NCI-H2196 treated with DMSO at 0.1 percent for 48 hours (cell line): Measurements from ENCODE around the gene SOHLH2.

Experiments used
- DNase-seq: peaks from one replicate; lab custom pipeline; 2025; ENCODE audit not compliant: unreplicated experiment; lab: John Stamatoyannopoulos, UW

Gene SOHLH2

GRCh38 chr13:36214163-36214921 is at the start of gene SOHLH2:
Gene SOHLH2, minus strand, starts transcription at chr13:36214556. Its CDS starts 30 bp downstream, at chr13:36214526.
- DNase-seq: no peak

DNA sequence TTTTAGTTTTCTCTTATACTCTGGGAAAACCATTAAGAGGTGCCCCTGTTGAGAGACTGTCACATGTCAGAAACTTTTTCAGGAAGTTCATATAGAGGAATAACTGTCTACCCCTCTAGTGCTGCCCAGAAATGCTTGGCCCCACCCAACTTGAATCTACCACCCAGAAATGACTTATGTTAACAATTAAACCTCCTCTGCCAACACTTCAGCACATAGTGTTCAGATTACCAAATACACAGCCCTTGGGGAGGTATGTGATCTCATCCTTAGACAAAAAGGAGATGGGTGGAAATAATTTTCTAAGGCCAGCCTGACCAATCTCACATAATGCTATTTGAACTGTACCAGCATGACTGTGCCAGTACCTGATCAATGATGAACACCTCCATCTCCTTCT is 47.6 kb upstream of the SOHLH2 start:
- no peak for DNase-seq

GRCh38 chr13:36261011-36261410 is 46.7 kb upstream of the SOHLH2 start:
- DNase-seq: no peak

DNA sequence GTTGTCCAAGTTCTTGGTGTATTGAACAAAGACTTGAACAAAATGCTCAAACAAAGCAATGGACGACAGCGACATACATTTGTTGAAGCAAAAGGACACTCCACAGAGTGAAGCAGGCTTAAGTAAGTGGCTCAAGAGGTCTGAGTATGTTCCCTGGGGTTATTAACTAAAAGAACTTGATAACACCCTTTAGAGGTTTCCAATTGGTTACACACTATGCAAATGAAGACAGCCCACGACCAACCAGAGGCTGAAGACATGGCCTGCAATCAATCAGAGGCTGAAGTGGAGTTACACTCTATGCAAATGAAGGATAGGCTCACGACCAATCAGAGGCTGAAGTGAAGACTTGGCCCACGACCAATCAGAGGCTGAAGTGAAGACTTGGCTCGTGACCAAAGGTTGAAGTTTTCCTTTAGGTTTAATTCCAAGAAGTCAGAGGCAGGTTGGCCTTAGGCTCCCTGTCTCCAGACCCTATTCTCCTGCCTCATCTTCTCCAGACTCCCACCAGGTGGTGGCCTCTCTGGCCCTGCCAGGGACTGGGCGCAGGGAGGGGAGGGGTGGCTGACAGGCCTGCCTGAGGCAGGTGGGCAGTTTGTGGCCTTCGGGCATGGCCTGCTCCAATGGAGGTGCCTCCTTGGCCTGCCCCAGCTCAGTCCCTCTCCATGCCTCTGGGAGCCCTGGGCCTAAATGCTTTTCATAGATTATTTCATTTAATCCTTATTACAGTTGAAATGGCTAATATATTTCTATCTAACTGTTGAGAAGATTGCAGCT is 45.2 kb upstream of the SOHLH2 start:
- DNase-seq: no peak

- no peak for DNase-seq
Observed at GRCh38 chr13:36258831-36259230, 44.5 kb upstream of the SOHLH2 start.

DNA sequence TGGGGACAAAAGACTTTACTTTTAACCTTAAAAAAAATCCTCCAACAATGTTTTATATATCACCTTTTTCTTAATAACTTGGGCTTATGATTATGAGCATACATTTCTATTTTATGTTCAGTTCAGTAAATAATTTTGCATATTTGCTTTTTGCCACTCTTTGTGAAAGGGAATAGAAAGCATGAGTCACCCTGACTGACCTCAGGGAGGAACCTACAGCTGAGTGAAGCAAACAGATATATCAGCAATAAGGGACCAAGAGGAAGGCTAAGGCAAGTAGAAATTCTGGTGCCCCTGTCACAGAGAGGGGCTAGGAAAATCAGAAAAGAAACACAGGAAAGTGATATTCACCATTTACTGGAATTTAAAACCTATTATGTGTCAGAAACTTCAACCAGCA is 37.2 kb upstream of the SOHLH2 start:
- DNase-seq: no peak

DNA sequence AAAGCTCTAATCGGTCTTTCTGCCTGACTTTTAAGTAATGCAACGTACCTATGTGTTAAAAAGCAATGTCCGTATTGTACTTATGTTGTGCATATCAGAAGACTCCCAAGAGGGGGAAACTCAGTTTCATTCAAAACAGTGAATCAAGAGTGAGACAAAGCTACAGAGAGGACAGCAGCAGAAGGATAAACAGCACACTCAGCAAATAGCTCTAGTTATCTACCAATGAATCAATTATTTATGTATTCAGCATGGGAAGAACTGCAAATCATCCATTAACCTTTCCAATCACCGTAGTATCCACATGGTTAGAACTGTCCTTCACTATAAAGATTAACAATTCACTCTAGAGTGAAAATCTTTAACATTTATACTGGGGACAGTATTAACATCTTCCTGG is 36.7 kb upstream of the SOHLH2 start:
- no peak for DNase-seq

- DNase-seq: no peak
Observed at GRCh38 chr13:36248700-36249099, 34.3 kb upstream of the SOHLH2 start.

DNA sequence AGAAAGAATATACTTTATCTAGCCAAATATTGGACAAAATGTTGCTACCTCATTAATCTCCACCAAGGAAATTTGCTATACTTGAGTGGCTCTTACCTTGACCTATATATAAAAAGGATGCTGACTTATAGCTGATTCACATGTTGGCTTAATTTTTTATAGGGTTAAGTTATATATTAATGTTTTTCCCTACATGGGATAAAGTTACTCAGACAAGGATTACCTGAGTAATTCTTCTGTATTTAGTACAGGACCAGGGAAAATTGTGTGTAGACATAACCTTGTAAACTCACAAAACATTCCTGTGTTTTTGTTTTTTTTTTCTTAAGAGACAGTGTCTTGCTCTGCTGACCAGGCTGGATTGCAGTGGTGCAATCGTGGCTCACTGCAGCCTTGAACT is 30.6 kb upstream of the SOHLH2 start:
- no peak for DNase-seq

- no peak for DNase-seq
Observed at GRCh38 chr13:36244073-36244472, 29.7 kb upstream of the SOHLH2 start.

- no peak for DNase-seq
Observed at GRCh38 chr13:36242761-36243160, 28.4 kb upstream of the SOHLH2 start.

GRCh38 chr13:36231236-36231635 is 16.9 kb upstream of the SOHLH2 start:
- DNase-seq: no peak

GRCh38 chr13:36224730-36225129 is 10.4 kb upstream of the SOHLH2 start:
- no peak for DNase-seq

DNA sequence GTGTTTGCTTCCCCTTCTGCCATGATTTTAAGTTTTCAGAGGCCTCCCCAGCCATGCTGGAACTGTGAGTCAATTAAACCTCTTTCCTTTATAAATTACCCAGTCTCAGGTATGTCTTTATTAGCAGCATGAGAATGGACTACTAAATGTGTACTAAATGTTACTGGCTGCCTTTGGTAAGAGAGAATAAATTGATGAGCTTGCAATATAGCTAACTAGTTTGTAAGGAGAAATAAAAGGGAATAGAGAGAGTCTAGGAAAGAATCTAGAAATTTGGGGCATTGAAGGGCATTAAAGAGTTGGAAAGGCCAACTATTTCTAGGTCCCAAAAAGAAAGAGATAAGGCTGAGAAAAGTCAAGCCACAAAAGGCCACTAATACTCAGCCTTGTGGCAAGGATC is 5.5 kb upstream of the SOHLH2 start:
- no peak for DNase-seq

DNA sequence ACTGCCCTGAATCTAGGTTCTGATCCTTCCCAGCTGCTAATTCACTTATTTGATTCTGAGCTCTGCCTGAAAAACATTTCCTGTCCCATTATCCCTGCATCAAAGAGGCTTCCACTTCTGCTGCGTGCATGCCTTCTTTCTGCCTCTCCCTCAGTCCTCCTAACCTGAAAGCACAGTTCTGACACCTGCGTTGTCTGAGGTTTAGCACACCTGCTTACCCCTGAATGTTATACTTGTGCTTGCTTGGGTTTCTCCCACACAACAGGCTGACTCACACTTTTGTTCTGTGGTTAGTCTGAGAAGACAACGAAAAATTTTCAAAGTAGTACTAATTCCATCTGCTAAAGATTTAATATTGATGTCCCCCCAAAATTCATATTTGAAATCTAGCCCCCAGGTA is 3.1 kb upstream of the SOHLH2 start:
- no peak for DNase-seq

DNA sequence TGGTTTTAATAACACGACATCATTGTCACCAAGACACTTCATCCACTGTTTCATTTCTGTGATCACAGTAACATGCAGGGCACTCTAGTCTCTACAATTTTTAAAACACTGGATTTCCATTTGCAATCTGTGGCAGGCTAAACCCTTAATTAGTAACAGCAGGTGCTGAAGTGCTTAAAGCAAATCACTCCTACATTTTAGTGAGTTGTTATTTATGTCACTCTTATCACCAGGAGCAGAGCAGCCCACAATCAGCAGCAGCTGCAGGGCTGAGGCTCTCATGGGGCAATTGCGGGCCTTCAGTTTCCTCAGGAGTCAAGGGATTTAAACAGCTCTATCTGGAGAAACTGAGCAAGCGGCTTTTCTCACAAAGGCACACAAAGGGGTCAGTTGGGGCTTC is 1.6 kb downstream of the SOHLH2 start:
- DNase-seq: no peak

DNA sequence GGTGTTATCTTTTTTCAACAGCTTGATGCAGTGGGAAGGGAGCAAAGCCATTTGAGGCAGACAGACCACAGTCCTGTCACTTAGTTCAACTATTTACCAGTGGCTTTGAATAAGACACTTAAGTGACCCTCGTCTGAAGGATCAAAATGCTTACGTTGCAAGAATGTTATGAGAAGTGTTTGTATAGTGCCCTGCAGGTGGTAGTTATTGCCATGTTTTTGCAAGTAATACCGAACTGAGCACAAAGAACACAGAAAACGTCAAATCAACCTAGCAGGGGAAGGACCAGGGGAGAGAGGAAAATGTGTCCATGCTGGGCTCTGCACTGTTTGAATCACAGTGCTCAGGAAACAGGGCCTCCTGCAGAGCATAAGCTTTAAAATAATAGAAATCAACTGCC is 2.8 kb downstream of the SOHLH2 start:
- no peak for DNase-seq

- no peak for DNase-seq
Observed at GRCh38 chr13:36210738-36211137, 3.6 kb downstream of the SOHLH2 start.

- no peak for DNase-seq
Observed at GRCh38 chr13:36207672-36208071, 6.7 kb downstream of the SOHLH2 start.

DNA sequence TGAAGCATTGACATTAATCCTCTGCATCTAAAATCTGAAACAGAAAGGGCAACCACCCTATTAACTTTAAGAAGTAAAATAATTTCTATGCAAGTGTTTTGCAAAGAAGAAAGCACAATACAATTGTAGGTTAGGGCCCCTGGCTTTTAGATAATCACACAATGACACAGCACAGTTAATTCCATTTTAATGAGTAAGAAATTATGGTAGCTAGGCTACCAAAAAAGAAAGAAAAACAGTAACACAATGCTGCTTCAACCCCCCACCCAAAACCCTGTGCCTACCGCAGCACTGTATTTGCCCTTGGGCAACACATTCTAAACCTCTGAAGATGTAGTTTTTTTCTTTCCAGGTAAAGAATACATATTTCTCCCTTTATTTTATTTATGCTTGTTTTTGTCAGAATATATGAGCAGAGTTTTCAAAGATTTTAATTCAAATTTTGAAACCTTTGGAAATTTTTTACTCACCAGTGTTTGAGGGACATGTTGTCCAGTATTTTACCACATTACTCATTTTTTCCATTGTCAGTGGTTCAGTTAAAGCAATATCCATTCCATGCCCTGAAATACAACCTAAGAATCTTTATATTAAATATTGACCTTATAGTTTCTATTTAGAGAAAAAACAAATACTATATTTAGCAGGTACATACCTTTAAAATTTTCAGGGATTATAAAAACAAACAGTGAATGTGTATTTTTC is 21.1 kb downstream of the SOHLH2 start:
- no peak for DNase-seq

GRCh38 chr13:36192166-36192565 is 22.2 kb downstream of the SOHLH2 start:
- DNase-seq: no peak

DNA sequence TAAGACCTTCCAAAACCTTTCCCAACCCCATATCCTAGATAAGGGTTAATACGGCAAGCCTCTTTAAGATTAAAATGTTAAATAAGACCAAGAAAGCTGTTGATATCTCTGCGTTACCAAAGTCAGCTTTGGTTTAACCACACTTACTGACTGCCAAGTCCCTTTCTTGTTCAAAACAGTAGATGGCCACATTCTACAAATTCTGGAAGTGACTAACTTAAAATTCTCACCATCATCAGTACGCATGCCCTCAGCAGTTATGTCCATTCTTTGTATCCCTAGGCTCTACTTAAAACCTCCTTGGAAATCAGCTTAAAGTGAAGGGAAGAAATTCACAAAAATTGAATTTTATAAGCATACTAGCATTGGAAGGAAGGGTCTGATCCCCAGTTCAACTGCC is 23.6 kb downstream of the SOHLH2 start:
- DNase-seq: no peak
